SK-N-SH treated with all-trans-retinoic acid at 6 μM for 48 hours (cell line): ENCODE results near the gene DRC7.

Experiments
- CREB5 ChIP-seq: fragments of 250-450 bp; sonication (Bioruptor Pico); IDR thresholded peaks from 2 replicates; pipeline ENCODE4 v1.5.1; 2020; ENCODE audit warnings: low read depth, mild to moderate bottlenecking, moderate library complexity
- ESRRG ChIP-seq: fragments of 250-450 bp; sonication (Bioruptor Pico); IDR thresholded peaks from 2 replicates; pipeline ENCODE4 v1.6.1; 2021; ENCODE audit warnings: mild to moderate bottlenecking
- TCF4 ChIP-seq: fragments of 250-450 bp; sonication (Bioruptor Pico); IDR thresholded peaks from 2 replicates; pipeline ENCODE4 v1.8.0; 2021; ENCODE audit warnings: mild to moderate bottlenecking, moderate library complexity, borderline replicate concordance
- ZFP3 ChIP-seq: fragments of 250-450 bp; sonication (Bioruptor Pico); IDR thresholded peaks from 2 replicates; pipeline ENCODE4 v1.5.0; 2020; ENCODE audit warnings: mild to moderate bottlenecking, moderate library complexity
- ZNF565 ChIP-seq: fragments of 450-650 bp; formaldehyde crosslinking; conservative IDR thresholded peaks from 2 replicates; pipeline ENCODE4 v1.5.0; 2020; ENCODE audit warnings: low read depth, mild to moderate bottlenecking, moderate library complexity

GRCh38 chr16:57696240-57696639 lies 1.6 kb downstream of the DRC7 start:
- TF ChIP-seq ZFP3 (CRISPR knock-in tag): no peak
- no peak for TF ChIP-seq ZNF565 (CRISPR knock-in tag)
- TF ChIP-seq CREB5: no peak
- TF ChIP-seq TCF4 (CRISPR knock-in tag): no peak
- no peak for TF ChIP-seq ESRRG
